ENCODE measurements around the gene CCDC183. TPM values are rescaled to one million over a fixed set of nuclear protein-coding genes. Genes with fewer than 3 reads are reported as not detected.
A peak's percentile ranks its signal among the peaks of the same experiment; 100 is the strongest.

Gene CCDC183
- total and polyA plus RNA-seq, 10 of the 15 experiments (the other 5 are each of a cell fraction or from before 2014, with no cell fraction given), result 0.04 to 1.2 (median 0.55) TPM; not detected in 5

DNA sequence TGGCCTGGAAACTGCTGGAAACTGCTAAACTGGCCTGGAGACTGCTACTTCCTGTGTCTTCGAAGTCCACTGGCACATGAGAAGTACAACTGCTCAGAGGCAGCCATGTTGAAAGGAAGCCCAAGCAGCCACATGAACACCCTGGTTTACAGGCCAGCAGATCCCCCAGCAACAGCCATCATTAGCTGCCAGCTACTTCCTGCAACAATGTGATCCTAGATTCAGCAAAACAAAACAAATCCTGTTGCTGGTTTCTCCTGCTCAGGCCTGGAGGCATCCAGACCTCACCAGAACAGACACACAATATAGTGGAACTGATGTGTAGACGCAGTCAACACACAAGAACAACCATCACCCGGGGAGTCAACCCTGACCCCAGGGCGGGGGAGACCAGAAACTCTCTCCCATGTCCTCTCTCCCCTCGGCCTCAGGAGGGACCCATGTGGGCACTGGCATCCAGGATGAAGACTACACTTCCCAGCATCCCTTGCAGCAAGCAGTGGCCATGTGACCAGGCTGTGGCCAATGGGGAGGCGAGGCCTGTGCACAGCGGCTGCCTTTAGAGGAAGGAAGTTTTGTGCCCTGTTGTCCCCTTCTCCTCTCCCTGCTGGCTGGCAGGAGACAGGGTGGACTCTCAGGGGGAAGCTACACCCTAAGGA lies 22.6 kb upstream of the CCDC183 start (continued):
- TF ChIP-seq IKZF1 (conservative IDR thresholded peaks at IDR 0.05), result no peak
- TF ChIP-seq, protein P1, sequence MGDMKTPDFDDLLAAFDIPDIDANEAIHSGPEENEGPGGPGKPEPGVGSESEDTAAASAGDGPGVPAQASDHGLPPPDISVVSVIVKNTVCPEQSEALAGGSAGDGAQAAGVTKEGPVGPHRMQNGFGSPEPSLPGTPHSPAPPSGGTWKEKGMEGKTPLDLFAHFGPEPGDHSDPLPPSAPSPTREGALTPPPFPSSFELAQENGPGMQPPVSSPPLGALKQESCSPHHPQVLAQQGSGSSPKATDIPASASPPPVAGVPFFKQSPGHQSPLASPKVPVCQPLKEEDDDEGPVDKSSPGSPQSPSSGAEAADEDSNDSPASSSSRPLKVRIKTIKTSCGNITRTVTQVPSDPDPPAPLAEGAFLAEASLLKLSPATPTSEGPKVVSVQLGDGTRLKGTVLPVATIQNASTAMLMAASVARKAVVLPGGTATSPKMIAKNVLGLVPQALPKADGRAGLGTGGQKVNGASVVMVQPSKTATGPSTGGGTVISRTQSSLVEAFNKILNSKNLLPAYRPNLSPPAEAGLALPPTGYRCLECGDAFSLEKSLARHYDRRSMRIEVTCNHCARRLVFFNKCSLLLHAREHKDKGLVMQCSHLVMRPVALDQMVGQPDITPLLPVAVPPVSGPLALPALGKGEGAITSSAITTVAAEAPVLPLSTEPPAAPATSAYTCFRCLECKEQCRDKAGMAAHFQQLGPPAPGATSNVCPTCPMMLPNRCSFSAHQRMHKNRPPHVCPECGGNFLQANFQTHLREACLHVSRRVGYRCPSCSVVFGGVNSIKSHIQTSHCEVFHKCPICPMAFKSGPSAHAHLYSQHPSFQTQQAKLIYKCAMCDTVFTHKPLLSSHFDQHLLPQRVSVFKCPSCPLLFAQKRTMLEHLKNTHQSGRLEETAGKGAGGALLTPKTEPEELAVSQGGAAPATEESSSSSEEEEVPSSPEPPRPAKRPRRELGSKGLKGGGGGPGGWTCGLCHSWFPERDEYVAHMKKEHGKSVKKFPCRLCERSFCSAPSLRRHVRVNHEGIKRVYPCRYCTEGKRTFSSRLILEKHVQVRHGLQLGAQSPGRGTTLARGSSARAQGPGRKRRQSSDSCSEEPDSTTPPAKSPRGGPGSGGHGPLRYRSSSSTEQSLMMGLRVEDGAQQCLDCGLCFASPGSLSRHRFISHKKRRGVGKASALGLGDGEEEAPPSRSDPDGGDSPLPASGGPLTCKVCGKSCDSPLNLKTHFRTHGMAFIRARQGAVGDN (IDR thresholded peaks at IDR 0.05), result no peak
- no peak for TF ChIP-seq BMI1 (IDR thresholded peaks at IDR 0.05; ENCODE audit: borderline replicate concordance)
- no peak for TF ChIP-seq GATAD2B (conservative IDR thresholded peaks at IDR 0.05; ENCODE audit: low read depth)
- no peak for TF ChIP-seq ETV6 (conservative IDR thresholded peaks at IDR 0.05 in 1 of 2, IDR thresholded peaks at IDR 0.05 in 1 of 2; ENCODE audit: borderline replicate concordance in 1 of 2, low read depth in 1 of 2)
- TF ChIP-seq, protein P2, sequence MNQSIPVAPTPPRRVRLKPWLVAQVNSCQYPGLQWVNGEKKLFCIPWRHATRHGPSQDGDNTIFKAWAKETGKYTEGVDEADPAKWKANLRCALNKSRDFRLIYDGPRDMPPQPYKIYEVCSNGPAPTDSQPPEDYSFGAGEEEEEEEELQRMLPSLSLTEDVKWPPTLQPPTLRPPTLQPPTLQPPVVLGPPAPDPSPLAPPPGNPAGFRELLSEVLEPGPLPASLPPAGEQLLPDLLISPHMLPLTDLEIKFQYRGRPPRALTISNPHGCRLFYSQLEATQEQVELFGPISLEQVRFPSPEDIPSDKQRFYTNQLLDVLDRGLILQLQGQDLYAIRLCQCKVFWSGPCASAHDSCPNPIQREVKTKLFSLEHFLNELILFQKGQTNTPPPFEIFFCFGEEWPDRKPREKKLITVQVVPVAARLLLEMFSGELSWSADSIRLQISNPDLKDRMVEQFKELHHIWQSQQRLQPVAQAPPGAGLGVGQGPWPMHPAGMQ (IDR thresholded peaks at IDR 0.05; ENCODE audit: borderline replicate concordance), result no peak
- TF ChIP-seq YY1 (IDR thresholded peaks at IDR 0.05; ENCODE audit: low read depth, low read length), result peak; percentile 86
- no peak for TF ChIP-seq SMC3 (IDR thresholded peaks at IDR 0.05; ENCODE audit: borderline replicate concordance, low read length)
- peak; percentile 88 for TF ChIP-seq NFYB (IDR thresholded peaks at IDR 0.05; ENCODE audit: insufficient read depth, low read depth, low read length)
- TF ChIP-seq, protein P3, sequence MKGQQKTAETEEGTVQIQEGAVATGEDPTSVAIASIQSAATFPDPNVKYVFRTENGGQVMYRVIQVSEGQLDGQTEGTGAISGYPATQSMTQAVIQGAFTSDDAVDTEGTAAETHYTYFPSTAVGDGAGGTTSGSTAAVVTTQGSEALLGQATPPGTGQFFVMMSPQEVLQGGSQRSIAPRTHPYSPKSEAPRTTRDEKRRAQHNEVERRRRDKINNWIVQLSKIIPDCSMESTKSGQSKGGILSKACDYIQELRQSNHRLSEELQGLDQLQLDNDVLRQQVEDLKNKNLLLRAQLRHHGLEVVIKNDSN (IDR thresholded peaks at IDR 0.05; ENCODE audit: borderline replicate concordance, extremely low read length, insufficient read depth, low read depth, low read length), result peak; percentile 94
- 0 out of 2 replicates have a peak, but pooled peaks have one; percentile 24 for TF ChIP-seq CBX5 (IDR thresholded peaks at IDR 0.05; ENCODE audit: low read depth)
